IPS-18a (cell line): ENCODE results near the gene NOC4L.
"Not testable (repeated sequence)": the region's sequence is repeated elsewhere in the genome, so short reads cannot be mapped to it uniquely, and the experiment has no call there.

Experiments
- H3K27ac ChIP-seq: one replicate; pipeline ENCODE4 v1.5.1; 2013; ENCODE audit warnings: low read length
- H3K27me3 ChIP-seq: one replicate; pipeline ENCODE4 v1.6.1; 2013; ENCODE audit warnings: mild to moderate bottlenecking, low read length; ENCODE audit not compliant: control insufficient read depth, insufficient read depth
- H3K36me3 ChIP-seq: one replicate; pipeline ENCODE4 v1.6.1; 2013; ENCODE audit warnings: low read depth, low read length; ENCODE audit not compliant: control insufficient read depth
- H3K4me1 ChIP-seq: one replicate; pipeline ENCODE4 v1.6.1; 2013; ENCODE audit warnings: low read depth, low read length; ENCODE audit not compliant: control insufficient read depth
- H3K4me3 ChIP-seq: one replicate; pipeline ENCODE4 v1.5.1; 2013; ENCODE audit warnings: low read length
- H3K9ac ChIP-seq: one replicate; pipeline ENCODE4 v1.6.1; 2013; ENCODE audit warnings: mild to moderate bottlenecking, low read length, moderate library complexity
- H3K9me3 ChIP-seq: one replicate; pipeline ENCODE4 v1.6.1; 2013; ENCODE audit warnings: low read depth, low read length; ENCODE audit not compliant: control insufficient read depth

The NOC4L gene

DNA sequence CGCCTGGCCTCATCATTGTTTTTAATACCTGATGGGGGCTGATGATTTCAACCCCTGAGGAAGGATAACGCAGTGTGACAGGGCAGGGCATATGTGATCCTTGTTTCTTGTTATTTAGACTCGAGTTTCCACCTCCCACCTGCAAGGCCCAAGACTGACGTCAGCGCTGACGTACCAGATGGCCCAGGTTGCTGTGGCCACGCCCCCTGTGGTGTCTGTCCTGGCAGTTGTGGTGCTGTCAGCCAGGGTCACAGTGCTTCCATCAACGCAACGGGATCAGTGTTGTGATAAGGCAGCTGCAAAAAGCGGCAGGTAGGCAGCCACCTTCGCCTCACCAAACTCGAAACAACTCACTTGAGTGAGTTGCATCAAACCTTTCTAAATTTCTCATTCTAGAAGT, 18.5 kb upstream of the NOC4L start:
- Histone ChIP-seq H3K27me3 (no peaks in the 10 kb centered on the region), H3K36me3 (peaks cover 27% of the 10 kb centered on the region), H3K27ac (no peak overlapping the region), H3K4me3 (no peak overlapping the region), H3K4me1 (no peaks in the 10 kb centered on the region), H3K9me3 (peaks cover 6% of the 10 kb centered on the region), H3K9ac (no peak overlapping the region)

- H3K27ac ChIP-seq, result no peak overlapping the region
- peaks cover 21% of the 10 kb centered on the region for H3K36me3 ChIP-seq
Measured at GRCh38 chr12:132127041-132127440, 17.2 kb upstream of the NOC4L start.

DNA sequence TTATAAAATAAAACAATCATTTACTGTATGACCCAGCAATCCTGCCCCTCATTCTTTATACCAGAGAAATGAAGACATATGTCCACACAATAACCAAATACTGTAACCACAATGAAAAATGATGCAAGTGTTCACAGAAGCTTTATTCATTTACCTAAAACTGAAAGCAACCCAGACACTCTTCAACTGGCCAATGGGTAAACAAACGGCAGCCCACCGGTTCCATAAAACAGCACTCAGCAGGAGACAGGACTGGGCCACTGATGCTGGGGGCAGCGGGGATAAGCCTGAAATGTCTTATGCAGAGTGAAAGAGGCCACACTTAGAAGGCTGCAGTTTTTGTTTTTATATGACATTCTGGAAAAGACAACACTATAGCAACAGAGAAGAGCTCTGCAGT, 15.2 kb upstream of the NOC4L start:
- Histone ChIP-seq H3K36me3 (peaks cover 21% of the 10 kb centered on the region), H3K4me3 (no peak overlapping the region), H3K9me3 (peaks cover 6% of the 10 kb centered on the region), H3K4me1 (no peaks in the 10 kb centered on the region), H3K9ac (no peak overlapping the region), H3K27me3 (no peaks in the 10 kb centered on the region), H3K27ac (no peak overlapping the region)

More at GRCh38 chr12:132127041-132127440, 17.2 kb upstream of the NOC4L start:
- no peak overlapping the region for H3K4me3 ChIP-seq
- no peak overlapping the region for H3K9ac ChIP-seq
- peaks cover 6% of the 10 kb centered on the region for H3K9me3 ChIP-seq
- no peaks in the 10 kb centered on the region for H3K27me3 ChIP-seq
- no peaks in the 10 kb centered on the region for H3K4me1 ChIP-seq

GRCh38 chr12:132130690-132131089, 13.6 kb upstream of the NOC4L start:
- Histone ChIP-seq H3K9me3 (peaks cover 6% of the 10 kb centered on the region), H3K27me3 (no peaks in the 10 kb centered on the region), H3K9ac (no peak overlapping the region), H3K36me3 (peaks cover 17% of the 10 kb centered on the region), H3K4me1 (no peaks in the 10 kb centered on the region), H3K4me3 (no peak overlapping the region), H3K27ac (no peak overlapping the region)

GRCh38 chr12:132131229-132131628, 13.0 kb upstream of the NOC4L start:
- H3K4me3 ChIP-seq, result no peak overlapping the region
- no peaks in the 10 kb centered on the region for H3K27me3 ChIP-seq
- no peak overlapping the region for H3K9ac ChIP-seq
- H3K9me3 ChIP-seq, result peaks cover 6% of the 10 kb centered on the region
- no peak overlapping the region for H3K27ac ChIP-seq
- no peaks in the 10 kb centered on the region for H3K4me1 ChIP-seq
- peaks cover 14% of the 10 kb centered on the region for H3K36me3 ChIP-seq

GRCh38 chr12:132131952-132132351, 12.3 kb upstream of the NOC4L start:
- Histone ChIP-seq H3K9me3 (peaks cover 6% of the 10 kb centered on the region), H3K4me3 (no peak overlapping the region), H3K27ac (no peak overlapping the region), H3K36me3 (peaks cover 6% of the 10 kb centered on the region), H3K9ac (no peak overlapping the region), H3K4me1 (no peaks in the 10 kb centered on the region), H3K27me3 (peaks cover 4% of the 10 kb centered on the region)

DNA sequence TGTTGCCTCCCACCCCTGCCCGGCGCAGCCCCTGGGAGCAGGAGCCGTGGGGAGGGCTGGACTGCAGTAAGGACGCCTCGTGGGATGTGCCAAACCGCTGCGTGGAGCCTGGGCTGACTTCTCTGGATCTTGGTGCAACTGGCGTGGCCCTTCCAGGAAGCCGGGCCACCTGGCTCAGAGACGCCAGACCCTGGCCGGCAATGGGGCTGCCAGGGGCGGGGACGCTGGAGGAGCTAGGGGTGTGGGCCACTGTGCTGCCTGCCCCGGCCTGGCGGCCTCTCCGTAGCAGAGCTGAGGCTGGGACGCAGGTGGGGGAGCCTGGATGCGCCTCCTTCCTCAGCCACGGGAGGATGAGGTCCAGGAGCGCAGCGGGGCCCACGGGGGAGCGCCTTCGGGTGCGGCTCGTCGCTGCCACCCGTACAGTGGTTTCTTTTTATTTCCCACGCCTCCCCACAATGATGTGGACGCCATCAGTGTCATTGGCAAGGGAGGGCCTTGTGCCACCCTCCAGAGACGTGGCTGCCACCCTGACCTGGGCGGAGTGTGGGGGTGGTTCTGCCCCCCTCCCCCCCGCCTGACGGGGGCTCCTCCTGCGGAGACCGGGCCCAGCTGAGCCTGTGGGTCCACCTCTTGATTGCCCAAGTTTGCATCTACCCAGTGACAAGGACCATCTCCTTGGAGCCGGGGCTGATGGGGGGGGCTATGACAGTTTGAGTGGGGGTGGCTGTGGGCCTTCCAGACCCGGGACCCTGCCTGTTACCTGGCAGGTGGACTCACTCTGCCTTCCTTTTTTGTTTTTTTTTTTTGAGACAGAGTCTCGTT, 11.4 kb upstream of the NOC4L start:
- Histone ChIP-seq H3K9ac (no peak overlapping the region), H3K9me3 (peaks cover 6% of the 10 kb centered on the region), H3K4me3 (no peak overlapping the region), H3K27me3 (peaks cover 10% of the 10 kb centered on the region), H3K36me3 (peaks cover 4% of the 10 kb centered on the region), H3K4me1 (no peaks in the 10 kb centered on the region), H3K27ac (no peak overlapping the region)

DNA sequence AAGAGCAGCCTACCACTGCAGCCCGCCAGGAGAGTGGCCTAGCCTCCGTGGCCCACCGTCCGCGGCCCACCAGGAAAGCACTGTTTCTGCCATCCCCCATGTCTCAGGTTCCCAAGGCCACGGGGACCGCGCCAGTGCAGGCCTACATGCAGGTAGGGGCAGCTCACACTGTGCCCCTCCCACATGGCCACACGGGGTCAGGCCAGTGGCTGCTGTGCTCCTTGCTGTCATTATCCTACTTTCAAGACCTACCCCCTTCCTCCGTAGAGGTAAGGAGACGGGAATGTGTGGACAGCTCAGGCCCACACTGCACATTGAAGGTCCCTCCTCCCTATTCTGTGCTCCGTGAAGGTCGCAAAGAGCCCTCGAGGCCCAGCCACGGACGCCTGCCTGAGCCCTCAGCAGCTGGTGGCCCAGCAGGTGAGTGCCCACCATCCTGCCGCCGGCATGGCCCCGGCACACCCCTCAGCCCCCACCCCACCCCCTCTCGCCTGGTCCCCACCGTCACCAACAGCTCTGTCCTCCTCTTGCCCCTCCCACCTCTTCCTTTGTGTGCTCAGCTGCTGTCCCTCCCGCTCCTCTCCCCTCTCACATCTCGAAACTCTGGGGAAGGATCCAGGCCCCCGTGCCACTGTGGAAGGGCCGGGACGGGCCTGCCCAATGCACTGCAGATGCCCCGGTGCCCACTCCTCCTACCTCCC, 10.2 kb upstream of the NOC4L start:
- peaks cover 10% of the 10 kb centered on the region for H3K27me3 ChIP-seq
- H3K9ac ChIP-seq, result no peak overlapping the region
- H3K27ac ChIP-seq, result no peak overlapping the region
- no peaks in the 10 kb centered on the region for H3K9me3 ChIP-seq
- no peaks in the 10 kb centered on the region for H3K4me1 ChIP-seq
- H3K36me3 ChIP-seq, result peaks cover 4% of the 10 kb centered on the region
- H3K4me3 ChIP-seq, result no peak overlapping the region

DNA sequence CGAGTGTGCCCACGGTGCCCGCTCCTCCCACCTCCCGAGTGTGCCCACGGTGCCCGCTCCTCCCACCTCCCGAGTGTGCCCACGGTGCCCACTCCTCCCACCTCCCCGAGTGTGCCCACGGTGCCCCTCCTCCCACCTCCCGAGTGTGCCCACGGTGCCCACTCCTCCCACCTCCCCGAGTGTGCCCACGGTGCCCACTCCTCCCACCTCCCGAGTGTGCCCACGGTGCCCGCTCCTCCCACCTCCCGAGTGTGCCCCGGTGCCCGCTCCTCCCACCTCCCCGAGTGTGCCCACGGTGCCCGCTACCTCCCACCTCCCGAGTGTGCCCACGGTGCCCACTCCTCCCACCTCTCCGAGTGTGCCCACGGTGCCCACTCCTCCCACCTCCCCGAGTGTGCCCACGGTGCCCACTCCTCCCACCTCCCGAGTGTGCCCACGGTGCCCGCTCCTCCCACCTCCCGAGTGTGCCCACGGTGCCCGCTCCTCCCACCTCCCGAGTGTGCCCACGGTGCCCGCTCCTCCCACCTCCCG, 9.5 kb upstream of the NOC4L start:
- H3K27ac ChIP-seq, H3K4me1 ChIP-seq, H3K36me3 ChIP-seq, H3K4me3 ChIP-seq, H3K9ac ChIP-seq, H3K9me3 ChIP-seq: not testable (repeated sequence)
- H3K27me3 ChIP-seq, result peaks cover 10% of the 10 kb centered on the region

- not testable (repeated sequence) for H3K9ac ChIP-seq, H3K4me3 ChIP-seq, H3K27ac ChIP-seq, H3K4me1 ChIP-seq, H3K9me3 ChIP-seq
- Histone ChIP-seq H3K36me3 (peaks cover 25% of the 10 kb centered on the region), H3K27me3 (peaks cover 10% of the 10 kb centered on the region)
Measured at GRCh38 chr12:132136226-132136625, 8.0 kb upstream of the NOC4L start.

DNA sequence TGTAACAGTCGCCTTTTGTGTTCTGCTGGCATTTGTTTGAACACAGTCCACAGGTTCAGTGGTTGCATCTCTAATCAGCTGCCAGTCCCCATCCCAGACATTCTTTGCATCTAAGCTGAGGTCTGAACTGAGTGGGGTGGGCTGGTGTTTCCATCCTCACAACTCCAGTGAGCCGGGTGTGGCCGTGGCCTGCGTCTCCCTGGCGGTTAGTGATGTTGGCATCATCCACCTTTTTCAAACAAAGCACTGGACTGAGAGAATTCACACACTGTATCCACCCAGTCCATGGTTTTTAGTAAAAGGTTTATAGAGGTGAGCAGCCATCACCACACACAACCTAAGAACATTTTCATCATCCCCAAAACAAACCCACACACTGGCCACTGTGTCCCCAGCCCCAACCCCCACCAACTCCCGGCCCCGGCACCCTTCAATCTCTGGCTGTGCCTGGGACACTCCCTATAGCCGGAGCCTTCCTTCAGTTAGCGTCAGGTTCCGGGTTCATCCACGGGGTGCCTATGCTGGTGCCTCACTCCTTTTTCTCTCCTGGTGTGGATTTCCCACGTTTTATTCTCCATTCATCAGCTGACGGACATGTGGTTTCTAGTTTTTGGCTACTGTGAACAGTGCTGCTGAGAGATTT, 6.7 kb upstream of the NOC4L start:
- H3K27ac ChIP-seq, result no peak overlapping the region
- H3K27me3 ChIP-seq, result peaks cover 10% of the 10 kb centered on the region
- H3K9ac ChIP-seq, result no peak overlapping the region
- no peak overlapping the region for H3K4me3 ChIP-seq
- no peaks in the 10 kb centered on the region for H3K4me1 ChIP-seq
- H3K9me3 ChIP-seq, result no peaks in the 10 kb centered on the region
- peaks cover 33% of the 10 kb centered on the region for H3K36me3 ChIP-seq
